ENCODE measurements around the gene C4orf46.

The C4orf46 gene

GRCh38 chr4:158657291-158657690 is 14.4 kb downstream of the C4orf46 start:
- TF ChIP-seq CTCF (IDR thresholded peaks at IDR 0.05; ENCODE audit: insufficient read depth, low read length, missing control alignments) = no peak
- POLR2A ChIA-PET = interaction anchor here (0.6 kb wide), 1 partner anchor 1646 kb away, joined by 3 read pairs; no protein-coding TSS in a partner anchor
- H3K4me3 ChIP-seq (ENCODE audit: low read depth, low read length) = no peak overlapping the region
- CTCF ChIA-PET = interaction anchor here (1.0 to 1.2 kb wide), 2 partner anchors 10 to 19 kb away, joined by 3 to 4 read pairs; no protein-coding TSS in a partner anchor
- no peak for DNase-seq (ENCODE audit: low read depth, low spot score)

- no peak overlapping the region for H3K4me3 ChIP-seq (ENCODE audit: low read depth, low read length)
- CTCF ChIA-PET = no interaction called here
- POLR2A ChIA-PET = no interaction called here
- TF ChIP-seq CTCF (IDR thresholded peaks at IDR 0.05; ENCODE audit: insufficient read depth, low read length, missing control alignments) = no peak
- no peak for DNase-seq (ENCODE audit: low read depth, low spot score)
Measured at GRCh38 chr4:158656439-158656838, 15.2 kb downstream of the C4orf46 start.

GRCh38 chr4:158652920-158653319 is 18.8 kb downstream of the C4orf46 start:
- ChIA-PET CTCF (interaction anchor here (0.8 to 1.6 kb wide), 2 partner anchors 16 to 398 kb away, joined by 3 to 4 read pairs; no protein-coding TSS in a partner anchor), POLR2A (no interaction called here)
- H3K4me3 ChIP-seq (ENCODE audit: low read depth, low read length) = no peak overlapping the region
- TF ChIP-seq CTCF (IDR thresholded peaks at IDR 0.05; ENCODE audit: insufficient read depth, low read length, missing control alignments) = no peak
- DNase-seq (ENCODE audit: low read depth, low spot score) = no peak

- no peak overlapping the region for H3K4me3 ChIP-seq (ENCODE audit: low read depth, low read length)
- no peak for TF ChIP-seq CTCF (IDR thresholded peaks at IDR 0.05; ENCODE audit: insufficient read depth, low read length, missing control alignments)
- no peak for DNase-seq (ENCODE audit: low read depth, low spot score)
- POLR2A ChIA-PET = no interaction called here
- CTCF ChIA-PET = no interaction called here
Measured at GRCh38 chr4:158649111-158649680, 22.5 kb downstream of the C4orf46 start.

GRCh38 chr4:158644760-158645159 is 26.9 kb downstream of the C4orf46 start:
- ChIA-PET POLR2A (no interaction called here), CTCF (interaction anchor here (1.6 to 1.8 kb wide), 2 partner anchors 18 to 20 kb away, joined by 4 to 8 read pairs; no protein-coding TSS in a partner anchor)
- no peak for DNase-seq (ENCODE audit: low read depth, low spot score)
- TF ChIP-seq CTCF (IDR thresholded peaks at IDR 0.05; ENCODE audit: insufficient read depth, low read length, missing control alignments) = no peak
- no peak overlapping the region for H3K4me3 ChIP-seq (ENCODE audit: low read depth, low read length)

- ChIA-PET CTCF (interaction anchor here (1.8 kb wide), 1 partner anchor 20 kb away, joined by 8 read pairs; no protein-coding TSS in a partner anchor), POLR2A (no interaction called here)
- DNase-seq (ENCODE audit: low read depth, low spot score) = no peak
- no peak for TF ChIP-seq CTCF (IDR thresholded peaks at IDR 0.05; ENCODE audit: insufficient read depth, low read length, missing control alignments)
- H3K4me3 ChIP-seq (ENCODE audit: low read depth, low read length) = no peak overlapping the region
Measured at GRCh38 chr4:158644356-158644755, 27.3 kb downstream of the C4orf46 start.
